GM18858 (cell line): ENCODE data around the gene RASSF1.

Experiments used
- ATAC-seq: cut with Tn5 transposase; IDR thresholded peaks from one replicate; pipeline ENCODE4 v1.9.1; 2021; ENCODE audit not compliant: unreplicated experiment

RASSF1 gene

GRCh38 chr3:50345008-50345407 lies 4.4 kb upstream of the RASSF1 start:
- no peak for ATAC-seq

- ATAC-seq = no peak
These were observed 2.4 kb upstream of the RASSF1 start for GRCh38 chr3:50342813-50343633.

GRCh38 chr3:50341996-50342650 lies 1.5 kb upstream of the RASSF1 start:
- ATAC-seq = no peak

GRCh38 chr3:50341537-50341936 lies 901 bp upstream of the RASSF1 start:
- ATAC-seq = no peak

- no peak for ATAC-seq
These were observed 539 bp downstream of the RASSF1 start for GRCh38 chr3:50340147-50340447.

GRCh38 chr3:50339485-50340146 lies 1.0 kb downstream of the RASSF1 start:
- ATAC-seq = no peak

- no peak for ATAC-seq
These were observed 1.7 kb downstream of the RASSF1 start for GRCh38 chr3:50338965-50339364.

GRCh38 chr3:50337175-50337861 lies 3.3 kb downstream of the RASSF1 start:
- peak; percentile 48 for ATAC-seq

GRCh38 chr3:50336452-50337174 lies 4.0 kb downstream of the RASSF1 start:
- ATAC-seq = peak; percentile 16

- no peak for ATAC-seq
These were observed 6.1 kb downstream of the RASSF1 start for GRCh38 chr3:50334339-50335075.

GRCh38 chr3:50333744-50334328 lies 6.8 kb downstream of the RASSF1 start:
- no peak for ATAC-seq

GRCh38 chr3:50331364-50331907 lies 9.2 kb downstream of the RASSF1 start:
- ATAC-seq = no peak

GRCh38 chr3:50330330-50330729 lies 10.3 kb downstream of the RASSF1 start:
- ATAC-seq = no peak

GRCh38 chr3:50327943-50328691 lies 12.5 kb downstream of the RASSF1 start, which contains the start of gene TUSC2:
TSS of gene TUSC2 (minus strand) at chr3:50328223. CDS start at chr3:50328099, 124 bp downstream.
- peak; percentile 52 for ATAC-seq

- no peak for ATAC-seq
These were observed 13.5 kb downstream of the RASSF1 start for GRCh38 chr3:50327129-50327528.

- ATAC-seq = no peak
These were observed 14.5 kb downstream of the RASSF1 start for GRCh38 chr3:50326182-50326541.

- no peak for ATAC-seq
These were observed 15.0 kb downstream of the RASSF1 start for GRCh38 chr3:50325497-50326181.

GRCh38 chr3:50325113-50325480 lies 15.5 kb downstream of the RASSF1 start:
- ATAC-seq = no peak
